IMR-90 (cell line): Measurements from ENCODE around the gene IFNE. TPM values are rescaled to one million over a fixed set of nuclear protein-coding genes. Genes with fewer than 3 reads are reported as not detected.

Source experiments
- ATAC-seq: fragments of 200-7000 bp; cut with Tn5 transposase; 2 replicates; pipeline ENCODE4 v1.9.1; 2020; ENCODE audit warnings: low read depth, mild to moderate bottlenecking, moderate library complexity
- BruUV-seq: library from RNA; stranded (reverse); fragments of 400-500 nt; replicated peaks from 2 replicates; lab custom pipeline; 2021; lab: Mats Ljungman, UMichigan
- CTCF ChIA-PET: fragments of 300-600 bp; formaldehyde crosslinking; extraction: SDS; loops from one replicate; lab custom pipeline; 2021; ENCODE audit warnings: antibody characterized with exemption; lab: Yijun Ruan, JAX
- POLR2A ChIA-PET: fragments of 300-600 bp; sonication (Branson Sonifier 250); formaldehyde crosslinking; loops from one replicate; lab custom pipeline; 2022; ENCODE audit warnings: antibody characterized with exemption; ENCODE audit not compliant: unreplicated experiment; lab: Charles Lee
- DNase-seq: peaks from one replicate; pipeline ENCODE4 v3.0.0; 2013
- H2AFZ ChIP-seq: replicated peaks from 2 replicates; pipeline ENCODE3; 2013; ENCODE audit warnings: low read length, mild to moderate bottlenecking; ENCODE audit not compliant: poor library complexity
- H2AK5ac ChIP-seq: 2 replicates; pipeline ENCODE4 v1.6.1; 2013; ENCODE audit warnings: low read depth, low read length, inconsistent platforms
- H2AK9ac ChIP-seq: replicated peaks from 2 replicates; pipeline ENCODE3; 2013; ENCODE audit warnings: mild to moderate bottlenecking, low read depth, low read length, moderate library complexity; ENCODE audit not compliant: poor library complexity
- H2BK120ac ChIP-seq: 2 replicates; pipeline ENCODE4 v1.6.1; 2013; ENCODE audit warnings: low read depth, low read length, inconsistent platforms
- H2BK15ac ChIP-seq: 3 replicates; pipeline ENCODE4 v1.6.1; 2013; ENCODE audit warnings: low read depth, low read length, inconsistent platforms
- H2BK20ac ChIP-seq: 2 replicates; pipeline ENCODE4 v1.6.1; 2013; ENCODE audit warnings: low read depth, mild to moderate bottlenecking, inconsistent platforms, low read length, moderate library complexity
- H2BK5ac ChIP-seq: 2 replicates; pipeline ENCODE4 v1.6.1; 2013; ENCODE audit warnings: mild to moderate bottlenecking, low read depth, low read length, inconsistent platforms; ENCODE audit not compliant: poor library complexity, severe bottlenecking
- H3K14ac ChIP-seq: replicated peaks from 2 replicates; pipeline ENCODE4 v1.6.1; 2013; ENCODE audit warnings: low read depth, low read length, inconsistent platforms
- H3K18ac ChIP-seq: 2 replicates; pipeline ENCODE4 v1.6.1; 2013; ENCODE audit warnings: low read depth, low read length, control low read depth
- H3K23ac ChIP-seq: 2 replicates; pipeline ENCODE4 v1.6.1; 2013; ENCODE audit warnings: low read depth, low read length, inconsistent platforms
- H3K27ac ChIP-seq: 2 replicates; pipeline ENCODE4 v1.5.1; 2013; ENCODE audit warnings: mild to moderate bottlenecking, control low read depth, low read length; ENCODE audit not compliant: insufficient read depth
- H3K27me3 ChIP-seq: 2 replicates; pipeline ENCODE4 v1.6.1; 2013; ENCODE audit warnings: low read length; ENCODE audit not compliant: control insufficient read depth, insufficient read depth
- H3K36me3 ChIP-seq: 2 replicates; pipeline ENCODE4 v1.6.1; 2013; ENCODE audit warnings: low read length, mixed read lengths; ENCODE audit not compliant: control insufficient read depth, insufficient read depth
- H3K4ac ChIP-seq: 2 replicates; pipeline ENCODE4 v1.6.1; 2013; ENCODE audit warnings: low read depth, low read length, inconsistent platforms
- H3K4me1 ChIP-seq: 2 replicates; pipeline ENCODE4 v1.6.1; 2013; ENCODE audit warnings: low read length, mixed read lengths; ENCODE audit not compliant: control insufficient read depth, insufficient read depth
- H3K4me2 ChIP-seq: 2 replicates; pipeline ENCODE4 v1.6.1; 2013; ENCODE audit warnings: low read depth, mild to moderate bottlenecking, control low read depth, low read length, moderate library complexity
- H3K4me3 ChIP-seq: 2 replicates; pipeline ENCODE4 v1.5.1; 2013; ENCODE audit warnings: low read depth, mild to moderate bottlenecking, control low read depth, low read length, moderate library complexity; ENCODE audit not compliant: insufficient read depth
- H3K56ac ChIP-seq: 2 replicates; pipeline ENCODE4 v1.6.1; 2013; ENCODE audit warnings: low read length, inconsistent platforms; ENCODE audit not compliant: insufficient read depth; ENCODE audit errors: extremely low read depth
- H3K79me1 ChIP-seq, 2 experiments: 2 replicates each; pipeline ENCODE4 v1.6.1; 2013; ENCODE audit warnings: low read length in 2 of 2, inconsistent platforms in 1 of 2, low read depth in 1 of 2
- H3K9ac ChIP-seq: 2 replicates; pipeline ENCODE4 v1.6.1; 2013; ENCODE audit warnings: low read depth, low read length, control low read depth
- H3K9me1 ChIP-seq: 2 replicates; pipeline ENCODE4 v1.6.1; 2013; ENCODE audit warnings: low read length, inconsistent platforms; ENCODE audit not compliant: insufficient read depth
- H3K9me3 ChIP-seq: 2 replicates; pipeline ENCODE4 v1.6.1; 2013; ENCODE audit warnings: low read length; ENCODE audit not compliant: control insufficient read depth, insufficient read depth
- H4K20me1 ChIP-seq: 2 replicates; pipeline ENCODE4 v1.6.1; 2013; ENCODE audit warnings: low read length, inconsistent platforms; ENCODE audit not compliant: insufficient read depth
- H4K5ac ChIP-seq: 2 replicates; pipeline ENCODE4 v1.6.1; 2013; ENCODE audit warnings: mild to moderate bottlenecking, low read depth, low read length, control low read depth
- H4K8ac ChIP-seq, 2 experiments: 2 replicates each; pipeline ENCODE4 v1.6.1; 2013; ENCODE audit warnings: low read depth in 2 of 2, low read length in 2 of 2, control low read depth in 1 of 2, inconsistent platforms in 1 of 2
- H4K91ac ChIP-seq: 2 replicates; pipeline ENCODE4 v1.6.1; 2013; ENCODE audit warnings: low read depth, low read length, inconsistent platforms; ENCODE audit not compliant: insufficient read depth
- BHLHE40 ChIP-seq: fragments of 150-350 bp; IDR thresholded peaks from 2 replicates; pipeline ENCODE4 v1.6.1; 2016; ENCODE audit warnings: mild to moderate bottlenecking, low read depth, low read length
- CEBPB ChIP-seq: IDR thresholded peaks from 2 replicates; pipeline ENCODE4 v1.6.1; 2012; ENCODE audit warnings: low read depth, low read length, improper control_type of control experiment
- CHD1 ChIP-seq: IDR thresholded peaks from 2 replicates; pipeline ENCODE4 v1.6.1; 2012; ENCODE audit warnings: low read depth, low read length, improper control_type of control experiment
- CTCF ChIP-seq: conservative IDR thresholded peaks from 2 replicates; pipeline ENCODE4 v1.5.1; 2012; ENCODE audit warnings: mild to moderate bottlenecking, low read depth, low read length, improper control_type of control experiment
- ELK1 ChIP-seq: fragments of 150-350 bp; IDR thresholded peaks from 2 replicates; pipeline ENCODE4 v1.6.1; 2016; ENCODE audit warnings: low read depth, mild to moderate bottlenecking, low read length, moderate library complexity, borderline replicate concordance
- FOS ChIP-seq: fragments of 150-350 bp; IDR thresholded peaks from 2 replicates; pipeline ENCODE4 v1.6.1; 2016; ENCODE audit warnings: low read depth, low read length
- MAFK ChIP-seq: IDR thresholded peaks from 2 replicates; pipeline ENCODE4 v1.6.1; 2012; ENCODE audit warnings: low read depth, low read length, improper control_type of control experiment
- MAZ ChIP-seq: IDR thresholded peaks from 2 replicates; pipeline ENCODE4 v1.6.1; 2012; ENCODE audit warnings: low read depth, mild to moderate bottlenecking, low read length, improper control_type of control experiment, moderate library complexity, borderline replicate concordance
- MXI1 ChIP-seq: IDR thresholded peaks from 2 replicates; pipeline ENCODE4 v1.6.1; 2012; ENCODE audit warnings: low read depth, mild to moderate bottlenecking, low read length, moderate library complexity, borderline replicate concordance
- NFE2L2 ChIP-seq: fragments of 150-350 bp; IDR thresholded peaks from 2 replicates; pipeline ENCODE4 v1.6.1; 2016; ENCODE audit warnings: low read depth, mild to moderate bottlenecking, low read length
- POLR2A ChIP-seq: IDR thresholded peaks from 2 replicates; pipeline ENCODE4 v1.6.1; 2012; ENCODE audit warnings: mild to moderate bottlenecking, low read depth, low read length
- RAD21 ChIP-seq: IDR thresholded peaks from 2 replicates; pipeline ENCODE4 v1.6.1; 2012; ENCODE audit warnings: low read length, improper control_type of control experiment
- RCOR1 ChIP-seq: IDR thresholded peaks from 2 replicates; pipeline ENCODE4 v1.6.1; 2012; ENCODE audit warnings: mild to moderate bottlenecking, low read length, improper control_type of control experiment; ENCODE audit not compliant: insufficient replicate concordance
- RFX5 ChIP-seq: IDR thresholded peaks from 2 replicates; pipeline ENCODE4 v1.8.0; 2012; ENCODE audit warnings: low read depth, mild to moderate bottlenecking, low read length, moderate library complexity
- SMC3 ChIP-seq: fragments of 150-350 bp; IDR thresholded peaks from 2 replicates; pipeline ENCODE4 v1.6.1; 2016; ENCODE audit warnings: low read depth, mild to moderate bottlenecking, antibody characterized with exemption, low read length, moderate library complexity
- USF2 ChIP-seq: fragments of 150-350 bp; IDR thresholded peaks from 2 replicates; pipeline ENCODE4 v1.6.1; 2017; ENCODE audit warnings: mild to moderate bottlenecking, antibody characterized with exemption, low read length, low read depth
- WGBS, 2 experiments: methylation state at CpG; one replicate each; pipeline versions ENCODE4 v1.1.5 to v1.1.7; 2013; ENCODE audit warnings: missing lambda C conversion rate in 2 of 2; ENCODE audit not compliant: insufficient read length in 1 of 2; ENCODE audit errors: extremely low coverage in 2 of 2; 5-methylcytosine and 5-hydroxymethylcytosine counted together
- dilution Hi-C: fragments of 300-500 bp; cut with HindIII; formaldehyde crosslinking; loops from one replicate; pipeline ENCODE4 v1.14.3; 2018; ENCODE audit warnings: low sequenced_read_pairs; ENCODE audit not compliant: unreplicated experiment
- in situ Hi-C: fragments of 300-500 bp; cut with MboI; formaldehyde crosslinking; loops from 3 replicates; pipeline ENCODE4 v1.14.3; 2019; ENCODE audit warnings: low sequenced_read_pairs, inconsistent platforms, mixed read lengths
- intact Hi-C: fragments of 100-400 bp; cut with micrococcal nuclease; formaldehyde crosslinking; loops from 2 replicates; pipeline ENCODE4 v1.10.0; 2022
- polyA plus RNA-seq, 3 experiments: library from polyadenylated mRNA; depleted of rRNA; stranded (reverse); fragments of >200 nt; gene quantifications; 2 replicates each; pipeline ENCODE4 v1.2.3, GENCODE V29; 2012; ENCODE audit warnings: low replicate concordance in 1 of 3
- total RNA-seq: library from RNA; depleted of rRNA; stranded (reverse); fragments of >200 nt; gene quantifications from 2 replicates; pipeline ENCODE4 v1.2.3, GENCODE V29; 2012

IFNE gene
- total and polyA plus RNA-seq, 2 of the 4 experiments (the other 2 are of a cell fraction) = 1.4 to 1.8 TPM

- Histone ChIP-seq H4K20me1 (no peaks in the 10 kb centered on the region), H3K4me3 (no peak overlapping the region), H3K27me3 (no peaks in the 10 kb centered on the region), H3K56ac (no peak overlapping the region), H2BK5ac (no peak overlapping the region), H3K9ac (no peak overlapping the region), H2BK15ac (no peak overlapping the region), H4K91ac (no peak overlapping the region), H3K27ac (no peak overlapping the region), H3K23ac (no peak overlapping the region), H3K36me3 (peaks cover 3% of the 10 kb centered on the region; the same call in 1 of the 2 replicates), H2AFZ (no peak overlapping the region), H3K18ac (no peak overlapping the region), H3K79me1 (no peaks in the 10 kb centered on the region; a peak in 2 of 4 replicates), H2AK5ac (no peak overlapping the region), H3K4me1 (no peaks in the 10 kb centered on the region), H3K9me3 (no peaks in the 10 kb centered on the region), H4K8ac (no peak overlapping the region), H2BK120ac (no peak overlapping the region), H2AK9ac (no peak overlapping the region), H3K4ac (no peak overlapping the region), H4K5ac (no peak overlapping the region), H3K14ac (no peak overlapping the region), H3K9me1 (no peaks in the 10 kb centered on the region; the same call in 1 of the 2 replicates), H2BK20ac (no peak overlapping the region), H3K4me2 (peak overlapping the region; percentile 46; the same call in 1 of the 2 replicates)
- peak; percentile 57 for ATAC-seq
- BruUV-seq = no TSS peak
- intact Hi-C loops (no loop called here), dilution Hi-C loops (no loop called here), in situ Hi-C loops (no loop called here)
- POLR2A ChIA-PET = no interaction called here
- no peak for TF ChIP-seq NFE2L2
- TF ChIP-seq RAD21 = no peak
- no peak for TF ChIP-seq MXI1
- TF ChIP-seq BHLHE40 = no peak
- TF ChIP-seq CEBPB = no peak
- TF ChIP-seq RFX5 = no peak
- no peak for TF ChIP-seq RCOR1
- TF ChIP-seq CTCF = no peak
- TF ChIP-seq MAFK = no peak
- no peak for TF ChIP-seq USF2
- no peak for TF ChIP-seq ELK1
- no peak for TF ChIP-seq CHD1
- no peak for TF ChIP-seq FOS
- no peak for TF ChIP-seq SMC3
- no peak for TF ChIP-seq MAZ
- no peak for TF ChIP-seq POLR2A
- DNase-seq = no peak
- CTCF ChIA-PET = no interaction called here
- WGBS, 2 experiments = no CpG with 5 or more reads among the region's 1 CpG
Measured at GRCh38 chr9:21481470-21482056, 550 bp downstream of the IFNE start.
